Measurements from ENCODE around the gene DNAH9.

DNA sequence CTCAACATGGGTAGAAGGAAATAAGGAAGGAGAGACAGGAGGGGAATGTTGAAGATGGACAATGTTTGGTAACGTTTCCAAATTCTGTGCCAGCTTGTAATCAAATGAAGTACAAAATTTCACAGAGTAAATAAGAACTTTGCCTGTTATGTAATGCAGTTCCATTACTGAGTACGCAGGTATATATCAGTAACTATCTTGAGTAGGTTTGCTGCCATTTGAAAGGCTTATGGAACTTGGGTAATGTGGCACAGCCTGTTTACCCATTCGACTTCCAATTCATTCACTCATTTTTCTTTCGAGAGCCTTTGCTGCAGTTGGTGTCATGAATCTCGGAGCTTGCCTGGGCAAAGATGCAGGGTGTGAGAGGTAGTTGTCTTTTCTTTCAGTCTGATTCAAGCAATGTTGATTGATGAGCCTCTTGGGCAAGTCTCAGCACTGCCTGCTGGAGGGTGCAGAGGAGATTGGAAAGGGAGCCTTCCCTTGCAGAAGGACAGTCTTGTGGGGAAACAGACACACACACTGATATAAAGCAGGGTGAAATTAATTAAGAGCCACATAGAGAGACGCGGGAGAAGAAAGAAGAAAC lies 345.6 kb downstream of the DNAH9 start:
- TF ChIP-seq POLR2A (IDR thresholded peaks at IDR 0.05), result no peak
- TF ChIP-seq, protein P1, sequence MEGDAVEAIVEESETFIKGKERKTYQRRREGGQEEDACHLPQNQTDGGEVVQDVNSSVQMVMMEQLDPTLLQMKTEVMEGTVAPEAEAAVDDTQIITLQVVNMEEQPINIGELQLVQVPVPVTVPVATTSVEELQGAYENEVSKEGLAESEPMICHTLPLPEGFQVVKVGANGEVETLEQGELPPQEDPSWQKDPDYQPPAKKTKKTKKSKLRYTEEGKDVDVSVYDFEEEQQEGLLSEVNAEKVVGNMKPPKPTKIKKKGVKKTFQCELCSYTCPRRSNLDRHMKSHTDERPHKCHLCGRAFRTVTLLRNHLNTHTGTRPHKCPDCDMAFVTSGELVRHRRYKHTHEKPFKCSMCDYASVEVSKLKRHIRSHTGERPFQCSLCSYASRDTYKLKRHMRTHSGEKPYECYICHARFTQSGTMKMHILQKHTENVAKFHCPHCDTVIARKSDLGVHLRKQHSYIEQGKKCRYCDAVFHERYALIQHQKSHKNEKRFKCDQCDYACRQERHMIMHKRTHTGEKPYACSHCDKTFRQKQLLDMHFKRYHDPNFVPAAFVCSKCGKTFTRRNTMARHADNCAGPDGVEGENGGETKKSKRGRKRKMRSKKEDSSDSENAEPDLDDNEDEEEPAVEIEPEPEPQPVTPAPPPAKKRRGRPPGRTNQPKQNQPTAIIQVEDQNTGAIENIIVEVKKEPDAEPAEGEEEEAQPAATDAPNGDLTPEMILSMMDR (IDR thresholded peaks at IDR 0.05), result no peak

Measured in Peyer's patch (tissue), 4 donors.